ENCODE data around the gene CEP83. TPM values are rescaled to one million over a fixed set of nuclear protein-coding genes. Genes with fewer than 3 reads are reported as not detected.

CEP83 gene
- total RNA-seq, 4 donors from 2014 or later, result 7.9 to 25.9 (median 11.4) TPM

- DNase-seq, result no peak
- H3K27me3 ChIP-seq, result no peaks in the 10 kb centered on the region
- no peak overlapping the region for H3K27ac ChIP-seq
- 23 to 26% methylated on average over 2 of the region's 2 CpGs for WGBS, 2 donors
- no peaks in the 10 kb centered on the region for H3K4me1 ChIP-seq
- no peak overlapping the region for H3K4me3 ChIP-seq
- no peak for TF ChIP-seq POLR2A (IDR thresholded peaks at IDR 0.05)
- TF ChIP-seq, protein P1, sequence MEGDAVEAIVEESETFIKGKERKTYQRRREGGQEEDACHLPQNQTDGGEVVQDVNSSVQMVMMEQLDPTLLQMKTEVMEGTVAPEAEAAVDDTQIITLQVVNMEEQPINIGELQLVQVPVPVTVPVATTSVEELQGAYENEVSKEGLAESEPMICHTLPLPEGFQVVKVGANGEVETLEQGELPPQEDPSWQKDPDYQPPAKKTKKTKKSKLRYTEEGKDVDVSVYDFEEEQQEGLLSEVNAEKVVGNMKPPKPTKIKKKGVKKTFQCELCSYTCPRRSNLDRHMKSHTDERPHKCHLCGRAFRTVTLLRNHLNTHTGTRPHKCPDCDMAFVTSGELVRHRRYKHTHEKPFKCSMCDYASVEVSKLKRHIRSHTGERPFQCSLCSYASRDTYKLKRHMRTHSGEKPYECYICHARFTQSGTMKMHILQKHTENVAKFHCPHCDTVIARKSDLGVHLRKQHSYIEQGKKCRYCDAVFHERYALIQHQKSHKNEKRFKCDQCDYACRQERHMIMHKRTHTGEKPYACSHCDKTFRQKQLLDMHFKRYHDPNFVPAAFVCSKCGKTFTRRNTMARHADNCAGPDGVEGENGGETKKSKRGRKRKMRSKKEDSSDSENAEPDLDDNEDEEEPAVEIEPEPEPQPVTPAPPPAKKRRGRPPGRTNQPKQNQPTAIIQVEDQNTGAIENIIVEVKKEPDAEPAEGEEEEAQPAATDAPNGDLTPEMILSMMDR (IDR thresholded peaks at IDR 0.05), result no peak
- H3K36me3 ChIP-seq, result no peaks in the 10 kb centered on the region
- intact Hi-C loops (cut with DNase I), result no loop called here
- H3K9me3 ChIP-seq, result no peaks in the 10 kb centered on the region
Measured at GRCh38 chr12:94488463-94488862, 28.8 kb upstream of the CEP83 start.

DNA sequence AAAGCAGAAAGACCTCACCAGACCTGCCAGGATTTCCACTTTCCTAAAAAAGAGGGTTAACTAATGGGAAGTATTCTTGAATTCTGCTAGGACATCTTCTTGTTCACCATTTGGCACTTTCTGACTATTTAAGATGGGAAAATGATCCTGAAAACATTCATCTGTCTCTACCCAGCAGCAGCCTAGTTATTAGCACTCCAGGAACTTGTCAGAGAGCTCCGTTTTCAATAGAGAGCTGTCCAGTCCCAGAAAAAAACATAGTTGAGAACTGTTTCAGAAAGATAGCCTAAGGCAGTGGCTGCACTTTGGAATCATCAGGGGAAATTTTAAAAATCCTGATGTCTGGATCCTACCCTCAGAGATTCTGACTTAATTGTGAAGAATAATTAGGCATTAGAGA lies 22.1 kb upstream of the CEP83 start:
- 11 to 33% methylated on average over 1 of the region's 1 CpG for WGBS, 2 donors
- DNase-seq, result no peak
- Histone ChIP-seq H3K27ac (no peak overlapping the region), H3K4me1 (no peaks in the 10 kb centered on the region), H3K4me3 (no peak overlapping the region), H3K36me3 (no peaks in the 10 kb centered on the region), H3K27me3 (peaks cover 0 to 3% (median 0%) of the 10 kb centered on the region in 4 donors), H3K9me3 (no peaks in the 10 kb centered on the region)
- TF ChIP-seq, protein P1 (IDR thresholded peaks at IDR 0.05), result no peak
- no peak for TF ChIP-seq POLR2A (IDR thresholded peaks at IDR 0.05)
- intact Hi-C loops (cut with DNase I), result no loop called here

DNA sequence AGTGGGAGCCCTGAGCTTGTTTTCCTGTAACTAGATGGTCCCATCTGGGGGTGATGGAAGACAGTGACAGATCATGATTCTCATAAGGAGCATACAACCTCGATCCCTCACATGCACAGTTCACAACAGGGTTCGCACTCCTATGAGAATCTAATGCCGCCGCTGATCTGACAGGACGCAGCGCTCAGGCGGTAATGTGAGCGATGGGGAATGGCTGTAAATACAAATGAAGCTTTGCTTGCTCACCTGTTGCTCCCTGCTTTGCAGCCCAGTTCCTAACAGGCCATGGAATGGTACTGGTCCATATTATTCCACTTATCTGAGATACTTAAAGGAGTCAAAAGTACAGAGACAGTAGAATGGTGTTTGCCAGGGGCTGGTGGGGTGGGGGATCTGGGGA lies 9.9 kb upstream of the CEP83 start:
- 91% methylated on average over 8 of the region's 8 CpGs for WGBS, 2 donors
- H3K4me3 ChIP-seq, result no peak overlapping the region
- no peak for DNase-seq
- no peaks in the 10 kb centered on the region for H3K9me3 ChIP-seq
- no peaks in the 10 kb centered on the region for H3K36me3 ChIP-seq
- H3K27ac ChIP-seq, result no peak overlapping the region
- H3K4me1 ChIP-seq, result no peaks in the 10 kb centered on the region
- no peaks in the 10 kb centered on the region for H3K27me3 ChIP-seq
- TF ChIP-seq POLR2A (IDR thresholded peaks at IDR 0.05), result no peak
- TF ChIP-seq, protein P1 (IDR thresholded peaks at IDR 0.05), result no peak
- intact Hi-C loops (cut with DNase I), result no loop called here

DNA sequence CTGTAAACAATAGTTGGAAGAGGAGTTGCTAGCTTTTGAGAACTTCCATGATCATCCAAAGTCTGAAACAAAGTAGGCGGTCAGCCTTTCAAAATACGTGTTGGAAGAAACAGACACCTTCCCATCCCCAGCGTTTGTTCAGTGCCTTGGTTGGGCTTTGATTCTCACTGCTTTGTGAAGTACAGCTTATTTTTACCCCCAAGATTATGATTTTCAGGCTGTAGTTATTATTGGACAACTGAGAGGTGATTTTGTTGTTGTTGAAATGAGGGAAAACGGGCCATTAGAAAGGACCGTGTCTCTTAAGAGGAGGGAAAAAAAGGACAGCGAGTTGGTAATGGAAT lies 921 bp upstream of the CEP83 start:
- H3K27me3 ChIP-seq, result no peaks in the 10 kb centered on the region
- peak overlapping the region; percentile 79 to 96 (median 82) for H3K4me3 ChIP-seq
- WGBS, 2 donors, result 16 to 25% methylated on average over 6 of the region's 6 CpGs
- no peak for DNase-seq
- H3K27ac ChIP-seq, result peak overlapping the region; percentile 91 to 94 (median 93)
- TF ChIP-seq, protein P1 (IDR thresholded peaks at IDR 0.05), result no peak
- TF ChIP-seq POLR2A (IDR thresholded peaks at IDR 0.05), result no peak
- intact Hi-C loops (cut with DNase I), result no loop called here
- no peaks in the 10 kb centered on the region for H3K36me3 ChIP-seq
- H3K9me3 ChIP-seq, result no peaks in the 10 kb centered on the region
- peaks cover 0 to 27% (median 17%) of the 10 kb centered on the region in 3 donors for H3K4me1 ChIP-seq

- Histone ChIP-seq H3K4me1 (peaks cover 0 to 27% (median 17%) of the 10 kb centered on the region in 3 donors), H3K36me3 (peaks cover 0 to 9% (median 0%) of the 10 kb centered on the region in 3 donors), H3K27ac (peak overlapping the region; percentile 91 to 94 (median 93)), H3K9me3 (no peaks in the 10 kb centered on the region), H3K4me3 (peak overlapping the region; percentile 79 to 96 (median 82)), H3K27me3 (no peaks in the 10 kb centered on the region)
- 0 to 1% methylated on average over 7 to 19 of the region's 23 CpGs for WGBS, 2 donors
- intact Hi-C loops (cut with DNase I), result no loop called here
- DNase-seq, result no peak
- no peak for TF ChIP-seq POLR2A (IDR thresholded peaks at IDR 0.05)
- TF ChIP-seq, protein P1 (IDR thresholded peaks at IDR 0.05), result no peak
Measured at GRCh38 chr12:94458877-94459727, 565 bp downstream of the CEP83 start.
